HG02885 (cell line): ENCODE measurements around the gene TCEA3.

Experiments
- ATAC-seq: cut with Tn5 transposase; IDR thresholded peaks from one replicate; pipeline ENCODE4 v1.9.1; 2021; ENCODE audit warnings: mild to moderate bottlenecking; ENCODE audit not compliant: unreplicated experiment, poor library complexity

Gene TCEA3

DNA sequence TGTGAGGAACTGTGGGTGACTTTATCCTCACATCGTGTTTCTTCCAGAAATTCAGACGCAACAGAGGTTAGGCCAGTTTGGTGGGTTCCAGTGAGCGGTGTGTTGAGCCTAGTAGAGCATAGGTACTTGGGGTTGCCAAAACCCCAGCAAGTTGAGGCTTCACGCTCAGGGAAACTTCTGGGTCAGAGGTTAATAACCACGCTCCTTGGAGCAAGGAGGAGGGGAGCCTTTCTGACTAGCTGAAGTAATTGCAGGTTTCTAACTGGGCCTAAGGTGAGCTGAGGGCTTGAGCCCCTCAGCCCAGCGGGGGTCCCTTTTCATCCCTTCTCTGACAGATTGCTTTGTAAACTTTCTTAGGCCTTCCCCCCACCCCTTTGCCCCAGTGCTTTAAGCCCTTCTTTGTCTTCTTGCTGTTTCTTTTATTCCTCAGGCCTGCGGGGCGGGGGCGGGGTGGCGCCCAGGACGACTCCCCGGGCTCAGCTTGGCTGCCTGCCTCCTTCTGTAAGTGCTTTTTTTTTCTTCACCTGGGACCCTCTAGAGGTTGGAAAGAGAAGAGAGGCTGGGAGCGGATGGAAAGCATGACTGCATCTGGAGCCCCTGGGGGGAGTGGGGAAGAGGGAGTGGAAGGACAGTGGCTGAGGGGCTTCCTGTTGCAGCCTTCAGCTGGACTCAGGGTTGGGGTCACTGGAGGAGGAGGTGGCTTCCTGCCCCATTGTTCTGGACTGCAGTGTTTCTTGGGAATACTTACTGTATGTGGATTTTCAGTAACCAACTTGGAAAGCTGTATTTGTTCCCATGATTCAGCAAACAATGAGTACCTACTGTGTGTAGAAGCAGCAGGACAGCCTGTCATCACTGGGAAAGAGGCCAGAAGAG is 53.6 kb downstream of the TCEA3 start:
- ATAC-seq: no peak

DNA sequence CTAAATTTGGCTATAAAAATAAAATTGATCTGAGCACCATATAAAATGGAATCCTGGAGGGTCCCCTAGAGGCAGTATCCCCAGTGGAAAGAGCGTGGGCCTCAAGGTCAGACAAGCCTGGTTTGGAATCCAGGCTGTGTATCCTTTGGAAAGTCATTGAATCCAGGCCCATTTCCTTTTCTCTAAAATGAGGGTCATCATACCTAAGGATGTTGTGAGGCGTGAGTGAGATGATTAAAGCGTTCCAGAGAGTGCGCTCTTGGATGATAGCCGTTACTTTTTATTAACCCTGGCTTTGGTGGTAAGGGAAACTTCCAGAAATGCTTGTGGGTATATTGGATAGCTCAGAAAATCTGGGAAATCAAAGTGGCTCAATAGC is 54.2 kb downstream of the TCEA3 start:
- no peak for ATAC-seq

DNA sequence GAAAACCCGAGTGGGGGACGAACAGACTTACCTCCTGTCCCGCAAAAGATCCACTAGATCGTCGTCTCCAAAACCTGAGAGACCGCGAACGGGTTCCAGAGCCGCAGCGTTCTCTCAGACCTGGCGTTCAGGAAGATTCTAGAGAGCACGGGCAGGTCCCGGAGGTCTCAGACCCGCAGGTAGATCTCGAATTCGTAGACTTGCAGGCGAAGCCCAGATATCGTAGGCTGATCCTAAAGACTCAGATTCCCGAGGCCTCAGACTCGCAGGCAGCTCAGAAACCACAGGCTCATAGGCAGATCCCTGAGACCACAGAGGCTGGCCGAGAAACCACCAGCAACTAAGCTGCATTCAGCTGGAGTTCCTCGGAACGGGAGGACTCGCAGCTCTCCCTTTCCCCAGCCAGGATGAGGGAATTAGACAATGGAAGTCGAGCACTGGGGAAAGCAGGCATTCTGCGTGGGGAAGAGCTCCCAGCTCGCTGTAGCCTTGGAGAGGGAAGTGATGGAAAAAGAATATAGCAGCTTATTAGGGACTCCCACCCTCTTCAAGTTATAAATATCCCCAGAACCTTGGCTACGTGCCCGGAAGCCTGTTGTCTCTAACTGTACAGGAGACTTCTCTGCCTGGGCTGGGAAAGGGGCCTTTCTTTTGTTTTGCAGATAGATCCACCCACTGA is 55.1 kb downstream of the TCEA3 start, which contains the start of gene ZNF436:
ZNF436 (minus strand) TSS at position 502 of the 679 bp plus-strand sequence. CDS start 1,831 bp downstream, outside the sequence.
- no peak for ATAC-seq

DNA sequence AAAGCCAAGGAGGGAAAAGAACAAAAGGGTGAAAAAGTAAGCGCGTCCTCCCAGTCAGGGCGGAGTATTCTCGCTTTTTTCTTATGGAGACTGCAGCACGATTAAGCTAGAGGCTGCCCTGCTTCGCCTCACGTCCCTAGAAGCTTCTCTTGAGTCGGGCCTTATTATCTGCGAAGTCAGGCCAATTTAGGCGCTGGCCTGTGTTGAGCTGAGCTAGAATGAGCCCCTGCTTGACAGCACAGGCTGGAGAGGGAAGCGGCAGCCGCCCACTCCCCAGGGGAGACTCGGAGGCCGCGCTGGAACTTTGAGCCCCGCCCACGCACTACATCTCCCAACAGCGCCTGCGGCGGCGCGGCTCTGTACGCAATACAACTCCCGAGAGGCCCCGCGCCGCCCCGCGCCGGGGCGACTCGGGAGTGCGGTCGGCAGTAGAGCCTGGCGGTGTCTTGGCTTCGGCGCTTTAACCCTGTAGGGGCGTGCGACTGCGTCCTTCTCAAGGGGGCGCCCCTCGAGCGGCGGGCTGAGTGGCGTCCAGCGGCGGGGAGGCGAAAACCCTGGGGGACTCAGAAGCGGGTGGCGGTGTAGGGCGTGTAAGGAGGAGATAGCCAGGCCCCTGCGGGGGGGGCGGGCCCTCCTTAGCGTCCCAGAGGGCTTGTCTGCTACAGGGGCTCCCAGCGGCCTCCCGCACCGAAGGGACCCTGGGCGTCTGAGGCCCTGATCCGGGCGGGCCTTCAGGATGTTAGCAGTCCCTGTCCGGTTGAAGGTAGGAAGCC is 55.8 kb downstream of the TCEA3 start:
- peak; percentile 68 for ATAC-seq

DNA sequence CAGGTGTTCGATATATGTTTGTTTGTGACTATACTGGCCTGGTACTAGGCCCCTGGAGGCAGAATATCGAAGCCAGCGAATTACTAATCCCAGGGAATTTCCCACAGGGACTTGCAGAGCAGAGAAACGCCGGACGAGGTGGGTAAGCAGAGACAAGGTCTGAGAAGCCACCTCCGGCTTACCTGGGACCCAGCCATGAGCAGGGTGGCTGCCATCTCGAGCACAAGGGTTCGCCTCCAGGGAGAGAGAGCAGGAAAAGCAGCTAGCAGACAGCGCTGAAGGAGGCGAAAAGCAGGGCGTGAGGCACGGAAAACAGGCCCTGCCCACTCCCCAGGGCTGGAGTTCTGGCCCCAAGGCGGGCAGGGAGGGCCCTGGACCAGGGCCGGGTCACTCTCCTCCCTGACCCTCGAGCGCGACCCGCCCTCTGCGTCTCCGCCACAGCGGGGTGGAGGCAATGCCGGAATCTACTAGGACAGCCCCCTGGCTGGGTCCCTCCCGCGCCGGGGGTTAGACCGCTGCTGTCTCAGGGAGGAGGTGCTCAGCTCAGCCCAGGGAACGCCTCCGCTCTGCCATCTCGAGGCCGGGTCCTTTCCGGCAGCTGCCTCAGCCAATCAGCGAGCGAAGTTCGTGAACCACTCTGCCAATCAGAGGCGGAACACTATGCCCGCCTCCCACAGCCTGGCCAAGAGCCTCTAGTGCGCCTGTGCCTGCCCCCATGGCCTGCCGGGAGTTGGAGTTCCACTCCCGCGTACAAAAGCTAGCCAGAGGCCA is 56.6 kb downstream of the TCEA3 start:
- ATAC-seq: peak; percentile 93

DNA sequence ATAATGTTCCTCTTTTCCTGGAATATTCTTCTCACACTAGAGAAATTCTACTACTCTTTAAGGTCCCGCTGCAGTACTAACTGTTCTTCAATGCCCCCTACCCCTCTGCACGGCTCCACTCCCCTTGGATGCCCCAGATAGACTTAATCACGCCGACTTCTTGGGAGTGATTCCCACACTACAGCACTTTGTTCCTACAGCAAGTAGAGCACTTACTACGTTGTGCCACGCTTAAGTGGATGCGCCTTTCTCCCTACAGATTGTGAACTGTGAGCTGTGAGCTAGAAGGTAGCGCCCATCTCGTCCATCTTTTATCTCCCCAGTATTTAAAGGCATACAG is 57.1 kb downstream of the TCEA3 start:
- ATAC-seq: no peak

DNA sequence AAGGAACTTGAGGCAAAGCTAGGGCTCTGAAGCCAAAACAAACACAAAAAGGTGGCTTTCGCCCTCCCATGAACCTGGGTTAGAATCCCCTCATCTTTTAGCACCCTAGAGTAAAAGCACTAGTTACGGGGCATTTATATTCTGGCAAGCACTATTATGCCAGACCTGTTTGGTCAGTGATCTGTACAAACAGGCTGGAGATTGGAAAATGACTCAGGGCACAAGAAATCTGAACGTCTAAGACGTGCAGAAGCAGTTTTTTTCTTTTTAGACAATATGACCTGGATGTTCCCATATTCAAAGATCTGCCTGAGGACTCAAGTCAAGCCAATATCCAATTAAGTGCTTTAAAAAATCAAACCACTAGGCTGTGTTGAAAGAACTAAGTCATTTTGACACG is 58.0 kb downstream of the TCEA3 start:
- no peak for ATAC-seq

DNA sequence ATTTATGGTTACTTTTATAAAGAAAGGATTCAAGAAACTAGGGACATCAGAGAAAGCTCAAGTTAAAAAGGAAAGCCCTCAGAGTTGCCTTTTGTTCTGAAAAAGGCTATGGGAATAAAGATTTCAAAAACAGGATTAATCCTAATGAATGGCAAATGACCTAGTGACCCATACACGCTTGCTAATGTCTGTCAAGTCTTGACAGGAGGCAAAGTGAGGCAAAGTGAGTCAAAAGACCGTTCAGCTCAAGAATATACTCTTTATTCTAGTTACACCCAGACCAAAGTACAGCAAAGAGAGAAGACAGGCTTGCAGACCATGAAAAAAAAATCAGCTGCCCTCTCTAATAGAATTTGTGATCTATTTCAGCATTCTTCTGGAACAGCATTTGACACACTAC is 58.4 kb downstream of the TCEA3 start:
- ATAC-seq: no peak

DNA sequence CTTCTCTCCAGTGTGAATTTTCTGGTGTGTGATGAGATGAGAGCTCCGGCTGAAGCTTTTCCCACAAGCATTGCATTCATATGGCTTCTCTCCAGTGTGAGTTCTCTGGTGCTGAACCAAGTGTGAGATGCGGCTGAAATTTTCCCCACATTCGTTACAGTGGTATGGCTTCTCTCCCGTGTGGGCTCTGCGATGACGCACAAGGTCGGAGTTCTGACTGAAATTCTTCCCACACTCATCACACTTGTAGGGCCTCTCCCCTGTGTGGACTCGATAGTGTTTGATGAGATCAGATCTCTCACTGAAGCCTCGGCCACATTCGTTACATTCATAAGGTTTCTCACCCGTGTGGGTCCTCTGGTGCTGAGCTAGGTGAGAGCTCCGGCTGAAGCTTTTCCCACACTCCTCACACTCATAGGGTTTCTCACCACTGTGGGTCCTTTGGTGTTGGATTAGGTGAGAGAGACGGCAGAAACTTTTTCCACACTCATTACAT is 62.3 kb downstream of the TCEA3 start:
- no peak for ATAC-seq

DNA sequence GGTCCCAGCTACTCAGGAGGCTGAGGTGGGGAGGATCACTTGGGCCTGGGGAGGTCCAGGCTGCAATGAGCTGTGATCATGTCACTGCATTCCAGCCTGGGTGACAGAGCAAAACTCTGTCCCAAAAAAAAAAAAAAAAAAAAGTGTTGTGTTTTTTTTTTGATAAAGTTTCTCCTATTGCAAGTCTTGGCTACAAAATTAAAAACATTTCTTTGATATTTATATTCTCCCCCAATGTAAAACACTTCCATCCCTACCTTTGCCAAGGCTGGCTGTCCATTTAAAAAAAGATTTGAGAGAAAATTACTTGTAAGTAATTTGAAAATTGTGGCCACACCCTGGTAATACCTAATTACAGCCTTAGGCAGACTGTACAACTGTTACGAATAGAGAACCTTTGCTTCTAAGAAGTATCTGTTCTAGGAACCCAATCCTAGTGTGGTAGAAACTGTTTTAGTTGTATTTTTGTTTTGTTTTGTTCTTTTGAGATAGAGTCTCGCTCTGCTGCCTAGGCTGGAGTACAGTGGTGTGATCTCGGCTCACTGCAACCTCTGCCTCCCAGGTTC is 66.2 kb downstream of the TCEA3 start:
- ATAC-seq: no peak

DNA sequence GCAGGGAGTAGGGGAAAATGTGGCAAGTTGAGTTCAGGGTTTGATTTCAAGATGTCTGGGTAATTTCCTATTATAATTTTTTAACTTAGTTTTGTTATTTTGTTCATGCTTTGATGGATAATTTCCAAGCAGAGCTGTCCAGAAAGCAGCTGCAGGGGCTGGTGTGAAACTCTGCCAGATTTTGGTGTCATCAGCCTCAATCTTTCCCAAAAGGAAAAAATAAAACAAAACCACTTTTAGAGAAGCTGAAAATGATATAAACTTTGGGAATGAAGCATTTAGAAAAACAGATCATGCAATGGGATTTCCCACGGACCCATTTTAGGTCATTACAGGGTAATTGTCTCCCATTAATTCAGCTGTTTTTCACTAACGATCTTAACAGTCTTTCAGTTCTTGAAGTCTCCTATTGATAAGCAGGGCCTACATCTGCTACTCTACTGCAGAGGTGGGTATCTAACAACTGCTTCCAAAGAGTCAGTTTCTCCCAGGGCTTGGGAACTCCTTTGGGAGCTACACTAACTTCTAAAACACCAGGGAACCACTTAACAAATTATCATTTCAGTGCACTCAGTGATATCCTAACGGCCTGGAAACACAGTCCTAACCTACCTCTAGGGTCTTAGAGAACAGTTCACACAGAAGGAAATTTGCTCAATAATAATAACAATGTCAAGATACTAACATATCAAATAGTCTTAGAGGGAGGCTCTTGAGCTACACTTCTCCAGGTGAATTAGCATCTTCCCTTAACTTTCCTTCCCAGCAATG is 67.2 kb downstream of the TCEA3 start:
- ATAC-seq: no peak

DNA sequence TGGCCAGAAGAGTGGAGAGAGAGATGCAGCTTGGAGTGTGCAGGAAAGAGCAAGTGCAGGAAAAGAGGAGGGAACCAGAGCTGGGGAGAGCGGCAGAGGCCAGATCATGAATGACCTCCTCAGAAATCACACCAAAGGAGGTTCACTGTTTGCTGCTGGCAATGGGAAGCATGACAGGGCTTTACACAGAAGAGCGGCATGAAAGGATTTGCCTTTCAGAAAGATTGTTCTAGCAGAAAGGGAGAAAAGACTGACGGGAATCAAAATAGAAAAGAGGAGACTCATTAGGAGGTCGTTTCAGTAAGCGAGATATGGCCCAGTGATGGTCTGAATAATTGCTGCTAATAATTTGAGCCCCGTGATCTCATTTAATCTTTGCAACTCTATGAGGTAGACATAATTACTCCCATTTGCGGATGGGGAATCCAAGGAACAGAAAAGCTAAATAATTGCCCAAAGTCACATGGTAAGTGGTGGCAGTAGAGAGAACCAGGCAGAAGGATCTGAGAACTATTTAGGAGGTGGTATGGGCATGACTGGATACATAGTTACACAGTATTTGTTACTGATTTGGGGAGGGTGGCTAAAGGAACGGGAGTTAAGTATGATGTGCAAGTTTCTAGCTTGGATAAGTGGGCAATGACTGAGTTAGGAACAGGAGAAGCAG is 67.9 kb downstream of the TCEA3 start:
- no peak for ATAC-seq

DNA sequence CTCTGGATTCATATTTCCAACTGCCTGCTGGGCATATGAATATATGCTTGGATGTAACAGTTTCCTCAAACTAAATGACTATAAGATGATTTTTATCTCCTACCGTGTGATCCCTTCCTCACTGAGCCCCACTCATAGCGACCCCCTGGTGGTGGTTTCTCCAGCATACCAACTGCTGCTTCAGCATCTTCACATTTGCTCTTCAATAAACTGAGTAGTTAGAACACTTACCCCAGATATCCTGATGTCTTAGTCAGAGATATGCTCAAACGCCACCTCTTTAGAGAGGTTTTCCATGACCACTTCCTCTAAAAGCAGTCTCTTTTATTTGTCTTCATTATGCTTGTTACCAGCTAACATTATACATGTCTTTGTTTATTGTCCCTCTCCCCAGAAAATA is 70.3 kb downstream of the TCEA3 start:
- no peak for ATAC-seq

DNA sequence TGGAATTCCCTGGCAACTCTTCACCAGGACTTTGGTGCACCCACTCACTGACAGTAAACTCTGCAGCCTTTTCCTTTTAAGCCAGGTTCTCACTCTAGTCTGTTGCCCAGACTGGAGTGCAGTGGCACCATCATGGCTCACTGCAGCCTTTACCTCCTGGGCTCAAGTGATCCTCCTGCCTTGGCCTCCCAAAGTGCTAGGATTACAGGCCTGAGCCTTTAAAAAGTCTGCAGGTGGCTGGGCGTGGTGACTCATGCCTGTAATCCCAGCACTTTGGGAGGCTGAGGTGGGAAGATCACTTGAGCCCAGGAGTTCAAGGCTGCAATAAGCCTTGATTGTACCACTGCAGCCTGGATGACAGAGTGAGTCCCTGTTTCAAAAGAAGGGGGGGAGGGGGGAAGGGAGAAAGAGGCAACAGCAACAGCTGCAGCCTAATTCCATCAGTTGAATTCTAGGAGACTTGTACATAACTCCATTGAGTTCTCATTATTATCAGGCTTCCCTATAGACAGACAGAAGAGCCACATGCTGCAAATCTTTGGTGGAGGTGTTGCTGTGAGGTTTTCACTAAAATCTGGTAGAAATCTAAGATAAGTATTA is 72.4 kb downstream of the TCEA3 start:
- ATAC-seq: no peak

DNA sequence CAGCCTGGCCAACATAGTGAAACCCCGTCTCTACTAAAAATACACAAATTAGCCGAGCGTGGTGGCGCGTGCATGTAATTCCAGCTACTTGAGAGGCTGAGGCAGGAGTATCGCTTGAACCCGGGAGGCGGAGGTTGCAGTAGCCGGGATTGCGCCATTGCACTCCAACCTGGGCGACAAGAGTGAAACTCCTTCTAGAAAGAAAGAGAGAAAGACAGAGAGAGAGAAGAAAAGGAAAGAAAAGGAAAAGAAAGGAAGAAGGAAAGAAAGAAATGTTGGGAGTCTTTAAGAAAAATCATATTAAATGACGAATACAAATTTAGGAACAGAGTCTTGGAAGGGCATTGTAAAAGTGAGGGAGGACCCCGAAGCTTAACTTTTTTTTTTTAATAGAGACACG is 78.6 kb downstream of the TCEA3 start:
- no peak for ATAC-seq

DNA sequence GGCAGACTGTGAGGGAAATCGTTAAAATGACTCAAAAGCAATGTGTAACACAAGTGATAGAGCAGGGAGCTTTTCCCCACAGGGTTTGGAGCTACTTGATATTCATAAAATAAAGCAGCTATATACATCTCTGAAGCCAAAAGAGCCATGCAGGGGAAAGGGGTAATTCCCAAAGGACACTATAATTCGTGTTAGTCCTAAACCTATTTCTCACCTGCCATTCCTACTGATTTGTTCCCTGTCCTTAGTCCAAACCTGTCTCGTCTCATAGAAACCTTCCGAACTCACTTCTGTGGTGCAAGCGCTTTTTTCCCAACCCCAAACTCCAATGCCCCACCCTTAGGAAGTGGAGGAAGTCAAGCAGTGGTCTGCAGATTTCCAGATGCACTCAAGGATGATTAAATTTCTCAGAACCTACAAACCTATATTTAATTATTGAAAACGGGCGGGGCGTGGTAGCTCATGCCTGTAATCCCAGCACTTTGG is 79.5 kb downstream of the TCEA3 start:
- ATAC-seq: no peak

DNA sequence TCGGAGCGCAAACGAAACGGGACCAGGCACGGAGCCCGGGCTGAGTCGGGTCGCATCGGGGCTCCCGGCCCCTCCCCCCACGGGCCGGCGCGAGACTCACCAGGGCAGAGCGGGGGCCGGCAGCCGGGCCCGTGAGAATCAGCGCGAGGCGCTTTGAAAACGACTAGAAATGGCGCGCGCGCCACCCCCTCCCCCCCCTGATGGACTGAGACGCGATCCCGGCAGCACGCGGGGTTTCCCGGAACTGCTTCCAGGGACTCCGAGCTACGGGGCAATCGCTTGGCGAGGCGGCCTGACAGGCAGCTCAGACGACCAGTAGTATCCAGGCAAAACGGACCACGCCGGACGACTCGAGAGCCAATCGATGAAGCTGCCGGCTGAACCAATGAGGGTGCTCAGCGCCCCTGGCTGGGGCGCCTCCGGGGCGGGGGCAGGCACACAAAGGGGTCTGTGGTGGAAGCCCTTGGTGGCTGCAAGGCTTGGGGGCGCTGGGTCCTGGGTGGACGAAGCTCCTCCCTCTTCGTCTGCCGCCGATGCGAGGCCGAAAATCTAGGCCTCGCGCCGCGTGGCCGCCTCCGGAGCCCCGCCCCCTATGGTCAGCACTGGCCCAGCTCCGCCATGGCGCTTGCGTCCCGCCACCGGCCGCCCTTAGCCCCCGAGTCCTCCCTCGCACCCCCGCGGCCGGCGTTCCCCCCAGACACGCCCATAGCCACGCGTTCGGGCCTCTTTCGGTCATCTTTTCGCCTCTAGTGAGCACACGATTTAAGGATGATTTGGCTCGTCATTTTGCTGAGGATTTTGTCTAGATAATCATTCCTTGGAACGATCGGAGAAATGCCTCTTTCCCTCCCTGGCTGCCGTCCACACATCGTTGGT is 80.2 kb downstream of the TCEA3 start, which contains the start of gene HNRNPR:
HNRNPR (minus strand) TSS at position 174 of the 876 bp plus-strand sequence. CDS start 3,276 bp downstream, outside the sequence.
- ATAC-seq: peak; percentile 93
